ENCODE measurements around the gene LENG1.

The LENG1 gene

GRCh38 chr19:54160182-54160811 is 776 bp upstream of the LENG1 start:
- peaks cover 4% of the 10 kb centered on the region; the same call in 1 of the 2 replicates for H3K4me1 ChIP-seq (ENCODE audit: control insufficient read depth, insufficient read depth, low read length)
- ChIA-PET CTCF (interaction anchor here (1.0 to 1.8 kb wide), 5 partner anchors 8 to 230 kb away, joined by 4 to 15 read pairs (median 5); no protein-coding TSS in a partner anchor), POLR2A (interaction anchor here (0.5 to 3.2 kb wide), 12 partner anchors 8 to 50 kb away, joined by 3 to 60 read pairs (median 8); partner anchors contain the start of genes CNOT3, MBOAT7, PRPF31 and RPS9)
- TF ChIP-seq SP3 (tag by site-specific recombination; IDR thresholded peaks at IDR 0.05) (no peak), ZNF24 (tag by site-specific recombination; IDR thresholded peaks at IDR 0.05) (0 out of 2 replicates have a peak, but pooled peaks have one; percentile 23), OVOL3 (tag by site-specific recombination; IDR thresholded peaks at IDR 0.05) (no peak), ZBTB44 (tag by site-specific recombination; IDR thresholded peaks at IDR 0.05) (no peak), ZEB2 (tag by site-specific recombination; IDR thresholded peaks at IDR 0.05) (0 out of 2 replicates have a peak, but pooled peaks have one; percentile 20), ZNF660 (tag by site-specific recombination; IDR thresholded peaks at IDR 0.05) (0 out of 2 replicates have a peak, but pooled peaks have one; percentile 70), ZNF768 (tag by site-specific recombination; IDR thresholded peaks at IDR 0.05) (no peak), ZBTB48 (tag by site-specific recombination; IDR thresholded peaks at IDR 0.05) (peak; percentile 78), ZNF596 (tag by site-specific recombination; IDR thresholded peaks at IDR 0.05) (no peak), ZNF843 (tag by site-specific recombination; IDR thresholded peaks at IDR 0.05) (peak; percentile 32; the same call in 1 of the 2 replicates), HOXA7 (CRISPR knock-in tag; IDR thresholded peaks at IDR 0.05; ENCODE audit: borderline replicate concordance) (no peak), ZBTB26 (tag by site-specific recombination; optimal IDR thresholded peaks at IDR 0.05) (peak; percentile 9), ZNF645 (tag by site-specific recombination; IDR thresholded peaks at IDR 0.05) (no peak), ZNF335 (tag by site-specific recombination; conservative IDR thresholded peaks at IDR 0.05) (peak; percentile 64), BCL11A (tag by site-specific recombination; IDR thresholded peaks at IDR 0.05; ENCODE audit: low read depth) (no peak), TRIM28 (IDR thresholded peaks at IDR 0.05; ENCODE audit: borderline replicate concordance, low read length) (0 out of 2 replicates have a peak, but pooled peaks have one; percentile 8), ZNF157 (tag by site-specific recombination; IDR thresholded peaks at IDR 0.05) (no peak), ZNF184 (tag by site-specific recombination; IDR thresholded peaks at IDR 0.05) (no peak), ZNF366 (tag by site-specific recombination; conservative IDR thresholded peaks at IDR 0.05) (0 out of 2 replicates have a peak, but pooled peaks have one; percentile 20), ZFP37 (tag by site-specific recombination; IDR thresholded peaks at IDR 0.05) (peak; percentile 58; the same call in 1 of the 2 replicates), FEZF1 (tag by site-specific recombination; IDR thresholded peaks at IDR 0.05) (no peak), GLIS2 (tag by site-specific recombination; IDR thresholded peaks at IDR 0.05) (peak; percentile 30), KLF8 (tag by site-specific recombination; IDR thresholded peaks at IDR 0.05) (peak; percentile 59; the same call in 1 of the 2 replicates), ZSCAN16 (tag by site-specific recombination; IDR thresholded peaks at IDR 0.05) (no peak), AEBP2 (tag by site-specific recombination; IDR thresholded peaks at IDR 0.05; ENCODE audit: borderline replicate concordance) (no peak), SP2 (tag by site-specific recombination; IDR thresholded peaks at IDR 0.05) (peak; percentile 57), ZNF571 (tag by site-specific recombination; IDR thresholded peaks at IDR 0.05) (no peak), ZBTB20 (tag by site-specific recombination; IDR thresholded peaks at IDR 0.05) (peak; percentile 62), ZNF555 (tag by site-specific recombination; conservative IDR thresholded peaks at IDR 0.05) (no peak), ZNF623 (tag by site-specific recombination; IDR thresholded peaks at IDR 0.05) (no peak), ZNF2 (tag by site-specific recombination; IDR thresholded peaks at IDR 0.05) (peak; percentile 55; the same call in 1 of the 2 replicates), ZFHX2 (tag by site-specific recombination; conservative IDR thresholded peaks at IDR 0.05) (peak; percentile 92), EGR2 (tag by site-specific recombination; IDR thresholded peaks at IDR 0.05; ENCODE audit: low read depth) (peak; percentile 90)
- H3K4me3 ChIP-seq (ENCODE audit: low read depth, low read length), result peak overlapping the region; percentile 73
- H3K9me3 ChIP-seq (ENCODE audit: control insufficient read depth, insufficient read depth, low read depth, low read length), result no peaks in the 10 kb centered on the region
- peak overlapping the region; percentile 78 for H3K27ac ChIP-seq (ENCODE audit: extremely low read depth, low read depth, low read length)
- H3K36me3 ChIP-seq (ENCODE audit: control insufficient read depth in 2 of 2, insufficient read depth in 1 of 2, low read length in 2 of 2), result peaks cover 8 to 26% of the 10 kb centered on the region in 2 experiments; a peak in 2 of 3 replicates
